ENCODE data around the gene PRDM13. TPM values are rescaled to one million over a fixed set of nuclear protein-coding genes. Genes with fewer than 3 reads are reported as not detected.
"Not testable (repeated sequence)": the region's sequence is repeated elsewhere in the genome, so short reads cannot be mapped to it uniquely, and the experiment has no call there.

Gene PRDM13
- total RNA-seq, 1 experiment from 2014 or later: not detected

DNA sequence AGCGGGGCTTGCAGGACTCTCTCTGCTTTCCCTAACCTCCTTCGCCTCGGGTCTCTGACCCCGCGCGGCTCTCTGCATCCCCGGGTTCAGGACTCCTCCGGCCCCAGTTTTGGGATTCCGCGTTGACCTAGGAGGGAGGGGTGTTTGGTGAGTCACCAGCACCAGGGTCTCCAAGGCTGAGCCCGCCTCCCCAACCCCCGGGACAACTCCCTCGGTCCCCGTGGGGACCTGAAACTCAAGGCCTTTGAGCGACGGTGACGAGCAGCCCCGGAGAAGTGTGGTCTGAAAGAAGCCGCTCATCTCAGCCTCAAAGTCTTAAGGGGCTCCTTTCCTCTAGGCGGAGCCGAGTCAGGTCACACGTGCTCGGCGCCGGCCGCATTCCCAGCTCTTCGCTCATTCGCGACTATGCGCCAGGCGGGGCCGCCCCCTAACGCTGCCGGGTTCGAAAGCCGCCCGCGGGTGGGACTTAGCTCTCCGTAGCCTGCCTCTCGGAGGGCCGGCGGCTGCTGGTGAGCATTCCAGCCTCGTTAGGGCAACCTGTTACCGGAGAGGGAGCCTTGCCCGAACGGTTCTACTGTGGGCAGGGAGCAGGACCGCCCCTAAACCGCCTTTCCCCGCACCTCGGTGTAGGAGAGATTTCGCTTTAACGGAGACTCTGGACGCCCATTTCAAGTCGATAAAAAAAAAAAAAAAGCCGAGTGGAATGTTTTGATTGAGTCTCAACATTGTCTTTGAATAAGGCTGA, 3.0 kb upstream of the PRDM13 start:
- DNase-seq (ENCODE audit: low spot score): no peak

DNA sequence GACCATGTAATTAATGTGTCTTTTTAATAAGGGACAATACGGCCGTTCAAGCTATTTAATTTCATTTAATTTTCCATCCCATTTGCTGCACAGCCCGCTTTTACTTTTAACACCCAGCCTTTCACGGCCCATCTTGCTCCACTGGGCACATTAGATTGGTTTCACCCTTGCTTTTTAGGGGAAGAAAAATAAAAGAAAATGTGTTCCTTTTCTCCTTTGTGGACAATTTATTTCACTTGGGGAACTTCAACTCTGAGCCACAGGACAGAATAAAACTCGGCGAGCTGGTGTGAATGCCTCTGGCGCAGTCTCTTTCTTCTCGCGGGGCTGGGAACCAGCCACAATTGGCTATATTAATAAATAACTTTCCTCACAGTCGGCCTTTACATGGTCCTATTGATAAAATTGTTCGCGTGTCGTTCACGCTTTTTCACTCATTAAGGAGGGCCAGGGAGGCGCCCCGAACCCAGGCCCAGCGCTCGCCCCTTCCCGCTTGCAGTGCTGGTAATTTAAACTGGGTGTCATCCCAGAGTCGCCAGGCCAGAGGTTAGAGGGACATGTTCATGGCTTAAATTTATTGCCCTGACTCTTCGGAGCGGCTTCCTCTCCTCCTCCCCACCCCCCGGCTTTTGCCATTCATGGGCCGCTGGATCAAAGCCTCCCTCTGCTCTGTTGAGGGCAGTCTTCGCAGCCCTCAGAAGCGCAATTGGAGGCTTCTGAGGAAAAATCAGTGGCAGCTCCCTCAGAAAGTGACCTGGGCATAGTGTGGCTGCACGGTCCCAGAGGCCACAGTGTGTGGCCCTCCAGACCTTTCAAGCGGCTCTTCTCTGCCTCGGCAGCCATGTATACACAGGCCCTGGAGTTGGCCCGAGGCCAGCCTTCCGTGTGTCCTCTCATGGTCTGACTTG, 2.2 kb upstream of the PRDM13 start:
- no peak for DNase-seq (ENCODE audit: low spot score)

DNA sequence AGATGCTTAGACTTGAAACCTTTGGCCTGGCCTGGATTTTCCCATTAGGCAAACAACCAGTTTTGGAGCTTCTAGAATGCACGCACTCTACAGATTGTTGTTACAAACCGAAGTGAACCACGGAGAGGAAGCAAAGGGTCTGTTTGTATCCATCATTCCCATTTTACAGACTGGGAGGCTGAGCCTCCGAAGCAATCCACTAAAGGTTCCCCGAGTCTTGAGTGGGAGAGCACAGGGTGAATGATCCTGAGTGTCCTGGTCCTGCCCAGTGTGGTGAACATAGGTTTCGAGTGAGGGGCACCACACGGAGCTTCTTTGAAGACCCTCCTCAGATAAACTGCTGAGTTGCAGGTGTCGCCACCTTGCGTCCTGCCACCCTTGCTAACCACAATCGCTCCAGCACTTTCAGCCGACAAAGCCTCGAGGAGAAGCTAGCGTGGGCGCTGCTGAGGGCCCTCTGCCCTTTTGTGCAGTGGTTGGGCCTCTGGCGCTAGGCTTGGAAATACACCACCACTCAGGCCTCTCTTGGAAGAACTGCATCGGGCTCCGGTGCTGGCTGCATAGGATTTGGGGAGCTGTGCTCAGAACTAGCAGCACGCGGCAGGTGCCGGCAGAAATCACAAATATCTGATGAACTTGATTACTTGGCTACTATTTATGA, 1.4 kb upstream of the PRDM13 start:
- DNase-seq (ENCODE audit: low spot score): no peak

DNA sequence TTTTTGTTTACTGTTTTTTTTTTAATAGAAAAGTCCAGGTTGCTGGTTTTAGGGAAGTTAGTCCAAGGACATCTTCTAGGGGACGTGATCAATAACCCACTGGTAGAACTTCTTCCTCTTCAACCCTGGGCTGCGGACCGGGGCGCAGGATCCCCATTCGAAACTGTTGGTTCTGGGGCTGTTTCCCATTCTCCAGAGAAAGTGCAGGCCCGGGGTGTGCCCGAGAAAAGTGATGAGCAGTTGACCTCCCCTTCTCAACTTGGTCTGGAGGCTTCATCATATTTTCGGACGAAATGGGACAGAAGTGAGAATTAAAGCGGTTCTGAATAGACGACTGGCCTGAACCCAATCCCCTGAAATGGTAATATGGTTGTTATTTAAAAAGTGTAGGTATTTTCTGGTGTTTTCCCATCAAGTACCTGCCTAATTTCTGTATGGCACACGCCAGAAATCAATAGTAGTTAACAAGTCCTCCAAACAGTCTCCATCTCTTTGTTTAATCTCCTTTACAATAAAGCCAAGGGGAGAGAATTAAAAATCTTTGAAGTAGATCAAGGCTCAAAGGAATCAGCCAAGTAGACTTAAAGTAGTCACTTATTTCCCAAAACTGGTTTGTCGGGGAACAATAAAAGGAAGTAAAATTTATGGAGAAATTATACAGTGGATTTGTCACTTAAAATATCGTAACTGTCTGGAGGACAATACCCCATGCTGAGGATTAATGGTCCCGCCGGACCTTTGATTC, 550 bp upstream of the PRDM13 start:
- no peak for DNase-seq (ENCODE audit: low spot score)

DNA sequence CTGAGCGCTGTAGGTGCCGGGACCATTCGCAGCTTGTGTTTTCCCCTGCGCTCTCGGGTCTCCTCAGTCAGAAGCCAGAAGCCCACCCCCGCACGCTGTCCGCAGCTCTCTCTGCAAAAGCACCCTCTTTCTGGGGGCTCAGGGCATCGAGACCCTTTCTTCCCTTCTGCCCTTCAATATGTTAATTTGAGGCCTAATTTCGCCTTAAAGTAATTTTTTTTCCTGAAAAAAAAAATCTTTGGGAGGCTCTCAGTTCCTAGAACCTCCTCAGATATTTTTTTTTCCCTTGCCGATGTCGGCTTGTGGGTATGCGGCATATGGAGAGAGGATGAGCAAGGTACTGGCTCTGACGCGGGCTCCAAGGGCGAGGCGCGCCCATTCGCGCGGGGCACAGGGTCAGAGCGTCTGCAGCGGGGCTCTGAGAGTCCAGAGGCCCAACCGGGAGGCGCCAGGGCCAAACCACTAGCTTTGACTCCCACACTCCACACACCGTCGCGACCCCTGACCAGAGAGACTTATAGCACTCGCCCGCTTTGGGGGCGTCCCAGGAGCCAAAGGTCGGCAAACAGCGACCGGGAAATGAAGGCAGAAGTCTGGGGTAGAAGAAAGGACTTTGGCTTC, 893 bp downstream of the PRDM13 start:
- no peak for DNase-seq (ENCODE audit: low spot score)

DNA sequence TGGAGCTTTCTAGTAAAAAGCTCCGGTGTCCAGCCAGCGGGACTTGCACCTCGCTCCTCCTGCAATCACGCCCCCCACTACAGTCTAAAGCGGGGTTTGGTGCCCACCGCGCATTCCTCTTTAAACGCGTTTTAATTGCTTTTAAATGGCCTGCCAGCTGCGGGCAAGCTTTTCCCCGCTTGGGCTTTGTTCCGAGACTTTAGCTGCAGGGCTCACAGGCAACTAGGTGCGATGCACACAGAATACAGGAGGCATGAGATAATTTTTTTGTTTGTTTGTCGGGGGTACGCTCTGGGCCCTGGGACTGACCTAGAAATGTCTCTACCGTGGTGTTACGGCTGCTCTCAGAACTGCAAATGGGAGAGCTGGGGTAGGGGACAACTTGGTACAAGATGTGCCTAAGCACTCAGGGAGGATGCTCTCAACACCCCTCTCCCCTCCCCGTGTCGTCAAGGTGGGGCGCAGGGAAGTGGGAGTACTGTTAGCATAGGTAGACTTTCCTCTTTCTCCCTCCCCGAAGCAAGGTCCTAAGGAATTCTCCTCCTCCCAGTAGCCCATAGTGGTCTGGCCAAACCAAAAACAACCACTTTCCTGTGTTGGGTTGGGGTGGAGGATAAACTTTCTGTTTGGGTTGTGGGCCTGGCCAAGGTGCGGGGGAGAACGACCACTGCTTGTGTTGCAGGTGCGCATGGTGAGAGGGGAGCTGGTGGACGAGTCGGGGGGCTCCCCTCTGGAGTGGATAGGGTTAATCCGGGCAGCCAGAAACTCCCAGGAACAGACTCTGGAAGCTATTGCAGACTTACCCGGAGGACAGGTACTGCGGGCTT, 1.6 kb downstream of the PRDM13 start:
- DNase-seq (ENCODE audit: low spot score): no peak

DNA sequence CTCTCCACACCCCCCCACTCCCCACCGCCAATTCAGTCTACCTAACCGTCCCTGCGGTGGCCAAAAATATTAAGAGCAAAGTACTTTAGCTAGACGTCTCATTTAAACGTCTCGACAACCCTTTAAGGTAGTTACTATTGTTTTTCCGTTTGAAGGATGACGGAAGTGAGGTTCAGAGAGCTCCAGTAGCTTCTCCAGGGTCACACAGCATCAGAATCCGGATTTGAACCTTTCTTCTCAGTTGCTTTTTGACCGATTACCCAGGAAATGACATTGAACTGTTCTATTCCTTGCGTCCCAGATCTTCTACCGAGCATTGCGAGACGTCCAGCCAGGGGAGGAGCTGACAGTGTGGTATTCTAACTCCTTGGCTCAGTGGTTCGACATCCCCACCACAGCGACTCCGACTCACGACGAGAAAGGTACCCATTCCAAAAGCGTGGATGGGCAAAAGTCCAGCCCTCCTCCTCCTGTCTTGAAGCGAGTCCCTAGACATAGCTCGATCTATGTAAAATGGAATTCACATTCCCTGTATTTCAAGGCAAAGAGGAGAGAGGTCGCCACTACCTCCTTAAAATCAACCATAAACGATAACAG, 2.4 kb downstream of the PRDM13 start:
- DNase-seq (ENCODE audit: low spot score): no peak

DNA sequence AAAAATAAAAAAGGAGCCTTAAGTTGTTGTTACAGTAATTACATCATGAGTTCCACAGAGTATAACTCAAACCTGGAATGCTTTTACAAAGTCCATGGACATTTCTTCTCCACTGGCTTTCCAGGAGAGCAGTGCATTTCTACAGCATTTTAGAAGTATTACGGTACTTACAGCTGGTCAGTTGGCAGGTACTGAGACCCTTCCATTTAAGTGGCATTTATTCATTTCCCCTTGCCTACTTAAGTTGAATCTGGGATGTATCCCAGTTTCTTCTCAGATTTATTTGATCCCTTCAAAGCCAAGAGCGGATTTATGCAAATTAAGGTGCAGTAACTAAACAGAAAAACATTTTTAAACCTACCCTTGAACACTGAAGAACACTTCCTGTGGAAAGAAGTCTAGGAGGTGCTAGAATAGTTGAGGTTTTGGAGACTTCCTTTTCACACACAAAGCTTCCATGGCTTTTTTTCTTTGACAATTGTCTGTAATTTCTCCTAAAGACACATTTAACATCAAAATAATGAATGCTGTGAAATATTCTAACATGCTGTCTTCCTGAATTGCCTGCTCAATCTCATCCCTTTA, 3.4 kb downstream of the PRDM13 start:
- no peak for DNase-seq (ENCODE audit: low spot score)

DNA sequence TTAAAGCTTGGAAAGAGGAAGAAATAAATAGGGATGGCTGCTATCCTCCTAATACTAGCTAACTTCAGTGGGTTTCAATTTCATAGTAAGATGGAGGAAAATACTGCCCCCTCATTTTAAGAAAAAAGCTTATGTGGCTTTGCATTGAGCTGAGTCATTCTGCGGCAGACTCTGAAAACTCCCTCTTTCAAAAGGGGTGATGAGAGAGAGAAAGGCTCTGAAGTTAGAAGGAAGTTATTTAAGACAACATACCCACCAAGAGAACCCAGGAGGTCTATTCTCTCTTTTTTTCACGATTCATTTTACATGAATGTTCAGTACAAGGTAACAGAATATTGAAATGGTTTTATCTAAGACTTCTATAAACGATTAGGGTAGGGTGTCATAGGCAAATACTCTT, 4.5 kb downstream of the PRDM13 start:
- DNase-seq (ENCODE audit: low spot score): no peak

DNA sequence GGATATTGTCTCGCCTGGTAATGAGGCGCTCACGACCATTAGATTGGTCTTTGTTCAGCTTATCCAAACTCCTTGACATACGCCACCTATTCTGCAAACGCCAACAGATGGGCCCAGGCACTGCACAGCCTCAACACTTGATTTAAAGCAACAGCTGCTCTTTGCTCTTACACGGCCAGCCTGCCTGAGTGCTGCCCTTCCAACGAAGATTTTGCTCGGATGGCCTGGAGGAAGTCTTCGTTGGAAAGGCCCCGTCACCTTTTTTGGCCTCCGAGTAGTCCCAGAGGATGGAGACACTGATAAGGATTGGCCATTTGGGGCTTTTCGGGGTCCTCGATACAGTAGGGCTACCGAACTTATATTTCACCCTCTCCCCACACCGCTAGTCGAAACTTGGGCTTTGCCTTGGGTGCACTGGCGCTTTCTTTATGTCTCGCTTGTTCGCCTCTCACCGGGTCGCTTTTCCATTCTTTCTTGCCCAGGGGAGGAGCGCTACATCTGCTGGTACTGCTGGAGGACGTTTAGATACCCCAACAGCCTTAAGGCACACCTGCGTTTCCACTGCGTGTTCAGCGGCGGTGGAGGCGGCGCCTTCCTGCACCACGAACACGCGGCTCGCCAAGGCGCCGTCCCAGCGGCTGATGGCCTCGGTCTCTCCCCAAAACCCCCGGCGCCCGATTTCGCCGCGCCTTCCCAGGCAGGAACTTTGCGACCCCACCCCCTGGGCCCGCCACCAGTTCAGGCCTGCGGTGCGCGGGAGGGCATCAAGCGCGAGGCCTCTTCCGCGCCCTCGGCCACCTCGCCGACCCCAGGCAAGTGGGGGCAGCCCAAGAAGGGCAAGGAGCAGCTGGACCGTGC, 6.1 kb downstream of the PRDM13 start:
- DNase-seq (ENCODE audit: low spot score): no peak

DNA sequence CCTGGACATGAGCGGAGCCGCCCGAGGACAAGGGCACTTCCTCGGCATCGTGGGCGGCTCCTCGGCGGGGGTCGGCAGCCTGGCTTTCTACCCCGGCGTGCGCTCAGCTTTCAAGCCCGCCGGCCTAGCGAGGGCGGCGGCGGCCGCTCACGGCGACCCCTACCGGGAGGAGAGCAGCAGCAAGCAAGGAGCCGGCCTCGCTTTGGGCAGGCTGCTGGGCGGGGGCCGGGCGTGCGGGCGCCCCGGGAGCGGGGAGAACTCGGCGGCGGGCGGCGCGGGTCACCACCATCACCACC, 6.7 kb downstream of the PRDM13 start:
- DNase-seq (ENCODE audit: low spot score): no peak

DNA sequence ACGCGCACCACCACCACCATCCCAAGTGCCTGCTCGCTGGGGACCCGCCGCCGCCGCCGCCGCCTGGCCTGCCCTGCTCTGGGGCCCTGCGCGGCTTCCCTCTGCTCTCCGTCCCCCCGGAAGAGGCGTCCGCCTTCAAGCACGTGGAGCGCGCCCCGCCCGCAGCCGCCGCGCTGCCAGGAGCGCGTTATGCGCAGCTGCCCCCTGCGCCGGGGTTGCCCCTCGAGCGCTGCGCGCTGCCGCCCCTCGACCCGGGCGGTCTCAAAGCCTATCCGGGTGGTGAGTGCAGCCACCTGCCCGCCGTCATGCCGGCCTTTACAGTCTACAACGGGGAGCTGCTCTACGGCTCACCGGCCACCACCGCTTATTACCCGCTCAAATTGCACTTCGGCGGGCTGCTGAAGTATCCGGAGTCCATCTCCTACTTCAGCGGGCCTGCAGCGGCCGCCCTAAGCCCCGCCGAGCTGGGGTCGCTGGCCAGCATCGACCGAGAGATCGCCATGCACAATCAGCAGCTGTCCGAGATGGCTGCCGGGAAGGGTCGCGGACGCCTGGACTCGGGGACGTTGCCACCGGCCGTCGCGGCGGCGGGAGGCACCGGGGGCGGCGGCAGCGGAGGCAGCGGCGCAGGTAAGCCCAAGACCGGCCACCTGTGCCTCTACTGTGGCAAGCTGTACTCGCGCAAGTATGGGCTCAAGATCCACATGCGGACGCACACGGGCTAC, 7.2 kb downstream of the PRDM13 start:
- DNase-seq (ENCODE audit: low spot score): no peak

DNA sequence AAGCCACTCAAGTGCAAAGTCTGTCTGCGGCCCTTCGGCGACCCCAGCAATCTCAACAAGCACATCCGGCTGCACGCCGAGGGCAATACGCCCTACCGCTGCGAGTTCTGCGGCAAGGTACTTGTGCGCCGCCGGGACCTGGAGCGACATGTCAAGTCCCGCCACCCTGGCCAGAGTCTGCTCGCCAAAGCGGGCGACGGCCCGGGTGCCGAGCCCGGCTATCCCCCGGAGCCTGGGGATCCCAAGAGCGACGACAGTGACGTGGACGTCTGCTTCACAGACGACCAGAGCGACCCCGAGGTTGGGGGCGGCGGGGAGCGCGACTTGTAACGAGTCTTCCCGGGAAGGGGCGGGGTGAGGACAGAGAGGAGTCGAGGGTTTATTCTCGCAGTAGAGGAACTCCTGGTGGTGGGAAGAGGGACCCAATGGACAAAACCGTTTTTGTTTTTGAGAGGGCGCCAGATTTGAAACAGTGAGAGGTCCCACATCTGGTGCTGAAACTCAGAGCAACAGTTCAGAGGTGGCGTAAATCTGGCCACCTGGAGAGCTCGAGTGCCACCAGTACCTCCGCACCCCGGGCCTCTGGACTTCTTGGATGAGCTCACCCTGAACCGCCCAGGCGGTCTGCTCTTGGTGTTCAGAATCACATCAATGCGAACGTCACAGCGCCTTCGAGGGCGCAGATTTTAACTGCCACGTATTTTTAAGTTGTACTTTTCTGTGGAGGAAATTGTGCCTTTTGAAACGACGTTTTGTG, 8.0 kb downstream of the PRDM13 start:
- DNase-seq (ENCODE audit: low spot score): no peak

DNA sequence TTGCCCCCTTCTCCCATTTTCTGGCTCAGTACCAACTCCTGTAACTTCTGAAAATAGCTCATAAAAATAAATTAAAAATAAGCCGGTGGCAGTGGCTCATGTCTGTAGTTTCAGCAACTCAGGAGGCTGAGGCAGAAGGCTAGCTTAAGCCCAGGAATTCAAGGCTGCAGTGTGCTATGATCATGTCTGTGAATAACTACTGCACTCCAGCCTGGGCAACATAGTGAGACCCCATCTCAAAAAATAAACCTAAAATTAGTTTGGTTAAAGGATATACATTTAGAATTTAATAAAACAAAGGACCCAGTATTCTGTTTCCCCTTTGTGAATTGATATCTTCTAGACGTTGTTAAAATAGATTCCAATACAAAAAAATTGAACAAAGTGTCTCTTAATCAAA, 10.5 kb downstream of the PRDM13 start:
- no peak for DNase-seq (ENCODE audit: low spot score)

DNA sequence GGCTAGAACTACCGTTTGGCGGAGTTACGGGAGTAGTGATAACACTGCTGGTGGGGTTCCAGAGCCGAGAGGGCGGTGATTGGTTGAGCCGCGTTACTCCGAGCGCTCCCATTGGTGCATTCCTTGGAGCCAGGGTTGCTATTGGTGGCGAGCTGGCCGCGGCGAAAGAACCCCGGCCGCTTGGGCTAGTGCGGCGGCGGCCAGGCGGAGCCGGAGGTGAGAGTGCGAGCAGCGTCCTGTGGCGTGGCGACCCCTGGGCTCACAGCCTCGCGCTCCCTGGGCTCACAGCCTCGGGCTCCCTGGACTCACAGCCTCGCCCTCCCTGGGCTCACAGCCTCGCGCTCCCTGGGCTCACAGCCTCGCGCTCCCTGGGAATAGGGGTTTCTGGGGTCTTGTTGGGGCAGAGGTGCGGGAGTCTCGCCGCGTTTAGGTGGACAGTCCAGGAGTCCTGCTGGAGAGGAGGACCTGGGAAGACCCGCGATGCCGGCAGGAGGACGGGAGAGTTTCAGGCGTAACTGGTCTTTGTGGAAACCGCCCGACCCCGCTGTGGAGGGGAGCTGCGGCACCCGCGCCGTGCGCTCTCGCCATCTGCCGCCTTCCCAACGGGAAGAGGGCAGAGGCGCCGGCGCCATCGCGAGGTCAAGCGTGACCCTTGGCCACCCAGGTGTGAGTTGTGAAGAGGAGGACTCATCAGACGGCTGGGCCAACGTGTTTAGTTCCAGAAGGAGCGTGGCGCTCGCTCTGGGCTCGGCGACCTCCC, 12.2 kb downstream of the PRDM13 start:
- no peak for DNase-seq (ENCODE audit: low spot score)

DNA sequence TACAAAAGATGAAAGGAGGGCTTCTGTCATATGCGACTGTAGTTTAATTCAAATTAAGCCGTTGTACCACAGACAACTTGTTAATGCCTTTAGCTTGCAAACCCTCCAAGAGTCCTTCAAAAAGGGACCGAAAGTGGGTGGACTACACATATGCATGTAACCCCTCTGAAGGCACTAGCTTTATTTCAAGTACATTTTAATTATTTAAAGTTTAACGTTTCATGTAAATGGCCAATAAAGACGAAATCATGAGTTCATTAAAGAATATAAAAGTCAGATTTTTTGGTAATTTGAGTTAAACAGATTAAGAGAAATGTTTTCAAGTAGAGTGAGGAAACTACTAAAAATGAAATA, 12.8 kb downstream of the PRDM13 start:
- DNase-seq (ENCODE audit: low spot score): no peak

DNA sequence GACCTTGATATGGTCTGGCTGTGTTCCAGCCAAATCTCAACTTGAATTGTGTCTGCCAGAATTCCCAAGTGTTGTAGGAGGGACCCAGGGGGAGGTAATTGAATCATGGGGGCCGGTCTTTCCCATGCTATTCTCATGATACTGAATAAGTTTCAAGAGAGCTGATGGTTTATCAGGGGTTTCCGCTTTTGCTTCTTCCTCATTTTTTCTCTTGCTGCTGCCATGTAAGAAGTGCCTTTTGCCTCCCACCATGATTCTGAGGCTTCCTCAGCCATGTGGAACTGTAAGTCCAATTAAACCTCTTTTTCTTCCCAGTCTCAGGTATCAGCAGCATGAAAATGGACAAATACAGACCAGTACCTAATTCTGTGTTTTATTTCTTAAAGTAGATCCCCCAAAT, 15.4 kb downstream of the PRDM13 start:
- DNase-seq (ENCODE audit: low spot score): not testable (repeated sequence)
